Dendritic cell treated with granulocyte-macrophage colony-stimulating factor and Interleukin-4, amounts not matched to agents 40 ng/mL and 50 ng/mL, for 4 days (primary cell): Measurements from ENCODE around the gene PPP1R3D.

ENCODE experiments used
- H3K27ac Mint-ChIP-seq: one replicate; pipeline ENCODE4 v1.8.0; 2022; ENCODE audit warnings: mild to moderate bottlenecking, mixed read lengths
- H3K27me3 Mint-ChIP-seq: one replicate; pipeline ENCODE4 v1.8.0; 2022; ENCODE audit warnings: mild to moderate bottlenecking, mixed read lengths
- H3K36me3 Mint-ChIP-seq: one replicate; pipeline ENCODE4 v1.8.0; 2022; ENCODE audit warnings: low read depth, mixed read lengths
- H3K4me1 Mint-ChIP-seq: one replicate; pipeline ENCODE4 v1.8.0; 2022; ENCODE audit warnings: low read depth, mixed read lengths
- H3K4me3 Mint-ChIP-seq: one replicate; pipeline ENCODE4 v1.8.0; 2022; ENCODE audit warnings: mild to moderate bottlenecking, moderate library complexity, mixed read lengths
- H3K9me3 Mint-ChIP-seq: one replicate; pipeline ENCODE4 v1.8.0; 2022; ENCODE audit warnings: mixed read lengths
- intact Hi-C: fragments of 100-400 bp; cut with micrococcal nuclease; formaldehyde crosslinking; loops from one replicate; pipeline ENCODE4 v1.15.0; 2022

PPP1R3D gene

GRCh38 chr20:59940129-59940955 is at the start of gene PPP1R3D, which contains the start of gene FAM217B:
TSS of gene PPP1R3D (minus strand) at chr20:59940305. CDS start at chr20:59939931, 374 bp downstream.
TSS of gene FAM217B (plus strand) at chr20:59940389. CDS start at chr20:59943944, 3,555 bp downstream.
- Mint-ChIP-seq H3K27me3 (no peaks in the 10 kb centered on the region), H3K9me3 (no peaks in the 10 kb centered on the region), H3K4me1 (peaks cover 42% of the 10 kb centered on the region), H3K27ac (peak within 1 kb of the TSS; percentile 100), H3K36me3 (peaks cover 28% of the 10 kb centered on the region), H3K4me3 (peak within 1 kb of the TSS; percentile 95)
- intact Hi-C loops, result loop anchor here (10.0 kb wide), 1 partner anchor 114 kb away; no protein-coding TSS in a partner anchor

GRCh38 chr20:59988141-59988540 is 48.0 kb upstream of the PPP1R3D start:
- Mint-ChIP-seq H3K27me3 (no peaks in the 10 kb centered on the region), H3K27ac (no peak overlapping the region), H3K9me3 (no peaks in the 10 kb centered on the region), H3K4me1 (peaks cover 29% of the 10 kb centered on the region), H3K36me3 (no peaks in the 10 kb centered on the region), H3K4me3 (no peak overlapping the region)
- intact Hi-C loops, result no loop called here

DNA sequence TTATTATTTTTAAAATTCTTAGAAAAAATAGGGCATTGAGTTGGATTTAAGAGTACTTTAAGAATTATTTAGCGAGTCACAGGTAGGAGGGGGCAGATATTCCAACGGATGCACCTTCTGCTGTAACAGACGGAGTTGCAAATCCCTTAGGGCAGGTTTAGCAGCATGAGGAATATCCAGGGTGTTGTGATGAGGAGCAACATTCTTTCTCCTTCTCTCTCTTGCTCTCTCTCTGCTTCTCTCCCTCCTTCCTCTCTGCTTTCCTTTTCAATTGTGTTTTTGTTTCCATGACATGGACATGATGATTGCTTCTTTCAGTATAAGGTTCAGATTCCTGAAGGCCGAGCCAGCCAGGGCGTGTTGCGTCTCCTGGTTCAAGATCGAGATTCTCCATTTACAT is 47.0 kb upstream of the PPP1R3D start:
- H3K27me3 Mint-ChIP-seq, result no peaks in the 10 kb centered on the region
- H3K9me3 Mint-ChIP-seq, result no peaks in the 10 kb centered on the region
- peaks cover 29% of the 10 kb centered on the region for H3K4me1 Mint-ChIP-seq
- no peak overlapping the region for H3K27ac Mint-ChIP-seq
- intact Hi-C loops, result no loop called here
- no peak overlapping the region for H3K4me3 Mint-ChIP-seq
- no peaks in the 10 kb centered on the region for H3K36me3 Mint-ChIP-seq

GRCh38 chr20:59985864-59986263 is 45.8 kb upstream of the PPP1R3D start:
- intact Hi-C loops, result no loop called here
- Mint-ChIP-seq H3K9me3 (no peaks in the 10 kb centered on the region), H3K27ac (no peak overlapping the region)

GRCh38 chr20:59985164-59985563 is 45.1 kb upstream of the PPP1R3D start:
- no peaks in the 10 kb centered on the region for H3K27me3 Mint-ChIP-seq
- H3K9me3 Mint-ChIP-seq, result no peaks in the 10 kb centered on the region
- no peaks in the 10 kb centered on the region for H3K36me3 Mint-ChIP-seq
- H3K4me1 Mint-ChIP-seq, result peaks cover 14% of the 10 kb centered on the region
- H3K4me3 Mint-ChIP-seq, result no peak overlapping the region
- intact Hi-C loops, result no loop called here
- H3K27ac Mint-ChIP-seq, result peak overlapping the region; percentile 63

More at GRCh38 chr20:59985864-59986263, 45.8 kb upstream of the PPP1R3D start:
- Mint-ChIP-seq H3K4me1 (peaks cover 19% of the 10 kb centered on the region), H3K4me3 (no peak overlapping the region), H3K27me3 (no peaks in the 10 kb centered on the region), H3K36me3 (no peaks in the 10 kb centered on the region)

DNA sequence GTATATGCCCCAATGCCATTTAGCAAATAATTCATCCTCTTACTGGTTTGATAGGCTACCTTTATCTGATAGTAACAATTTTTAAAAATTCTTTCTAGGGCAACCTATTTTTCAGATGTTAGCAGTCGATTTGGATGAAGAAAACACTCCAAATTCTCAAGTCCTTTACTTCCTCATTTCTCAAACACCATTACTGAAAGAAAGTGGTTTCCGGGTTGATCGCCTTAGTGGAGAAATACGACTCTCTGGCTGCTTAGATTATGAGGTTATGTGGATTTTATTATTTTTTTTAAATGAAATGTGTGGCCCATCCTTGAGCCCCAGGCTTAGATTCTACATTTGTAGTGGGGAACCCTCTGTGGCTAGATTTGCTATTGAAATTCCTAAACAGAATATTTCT is 44.4 kb upstream of the PPP1R3D start:
- Mint-ChIP-seq H3K36me3 (no peaks in the 10 kb centered on the region), H3K4me1 (peaks cover 14% of the 10 kb centered on the region), H3K9me3 (no peaks in the 10 kb centered on the region), H3K27ac (peak overlapping the region; percentile 63), H3K27me3 (no peaks in the 10 kb centered on the region), H3K4me3 (no peak overlapping the region)
- intact Hi-C loops, result no loop called here

- H3K9me3 Mint-ChIP-seq, result no peaks in the 10 kb centered on the region
- H3K4me3 Mint-ChIP-seq, result no peak overlapping the region
- H3K27me3 Mint-ChIP-seq, result no peaks in the 10 kb centered on the region
- H3K4me1 Mint-ChIP-seq, result peaks cover 14% of the 10 kb centered on the region
- intact Hi-C loops, result no loop called here
- H3K36me3 Mint-ChIP-seq, result no peaks in the 10 kb centered on the region
- no peak overlapping the region for H3K27ac Mint-ChIP-seq
Measured at GRCh38 chr20:59983076-59983475, 43.0 kb upstream of the PPP1R3D start.

DNA sequence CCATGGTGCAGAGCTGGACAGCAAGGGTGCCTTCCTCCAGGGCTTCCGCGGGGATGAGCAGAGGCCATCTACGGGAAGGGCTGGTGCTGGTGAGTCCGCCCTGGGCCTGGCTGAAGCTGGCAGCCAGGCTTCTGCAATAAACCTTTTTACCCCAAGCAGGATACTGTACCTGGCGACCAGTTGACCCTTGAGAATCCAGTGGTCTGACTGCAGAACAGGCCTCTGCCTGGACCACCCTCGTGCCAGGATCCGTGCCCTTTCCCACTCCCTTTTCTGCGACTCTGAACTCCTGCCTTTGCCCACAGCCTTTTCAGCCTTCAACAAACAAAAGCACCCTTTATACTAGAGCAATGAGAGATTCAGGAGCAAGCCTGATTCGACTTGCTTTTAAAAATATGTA is 37.0 kb upstream of the PPP1R3D start:
- Mint-ChIP-seq H3K27ac (no peak overlapping the region), H3K9me3 (no peaks in the 10 kb centered on the region)

GRCh38 chr20:59976156-59976782 is 36.2 kb upstream of the PPP1R3D start:
- no peaks in the 10 kb centered on the region for H3K36me3 Mint-ChIP-seq
- H3K4me1 Mint-ChIP-seq, result peaks cover 9% of the 10 kb centered on the region
- no peak overlapping the region for H3K4me3 Mint-ChIP-seq
- intact Hi-C loops, result no loop called here
- no peaks in the 10 kb centered on the region for H3K27me3 Mint-ChIP-seq
- H3K27ac Mint-ChIP-seq, result no peak overlapping the region
- H3K9me3 Mint-ChIP-seq, result no peaks in the 10 kb centered on the region

More for the DNA sequence above, 37.0 kb upstream of the PPP1R3D start:
- H3K4me3 Mint-ChIP-seq, result no peak overlapping the region
- no peaks in the 10 kb centered on the region for H3K36me3 Mint-ChIP-seq
- peaks cover 1% of the 10 kb centered on the region for H3K4me1 Mint-ChIP-seq
- no peaks in the 10 kb centered on the region for H3K27me3 Mint-ChIP-seq
- intact Hi-C loops, result no loop called here

DNA sequence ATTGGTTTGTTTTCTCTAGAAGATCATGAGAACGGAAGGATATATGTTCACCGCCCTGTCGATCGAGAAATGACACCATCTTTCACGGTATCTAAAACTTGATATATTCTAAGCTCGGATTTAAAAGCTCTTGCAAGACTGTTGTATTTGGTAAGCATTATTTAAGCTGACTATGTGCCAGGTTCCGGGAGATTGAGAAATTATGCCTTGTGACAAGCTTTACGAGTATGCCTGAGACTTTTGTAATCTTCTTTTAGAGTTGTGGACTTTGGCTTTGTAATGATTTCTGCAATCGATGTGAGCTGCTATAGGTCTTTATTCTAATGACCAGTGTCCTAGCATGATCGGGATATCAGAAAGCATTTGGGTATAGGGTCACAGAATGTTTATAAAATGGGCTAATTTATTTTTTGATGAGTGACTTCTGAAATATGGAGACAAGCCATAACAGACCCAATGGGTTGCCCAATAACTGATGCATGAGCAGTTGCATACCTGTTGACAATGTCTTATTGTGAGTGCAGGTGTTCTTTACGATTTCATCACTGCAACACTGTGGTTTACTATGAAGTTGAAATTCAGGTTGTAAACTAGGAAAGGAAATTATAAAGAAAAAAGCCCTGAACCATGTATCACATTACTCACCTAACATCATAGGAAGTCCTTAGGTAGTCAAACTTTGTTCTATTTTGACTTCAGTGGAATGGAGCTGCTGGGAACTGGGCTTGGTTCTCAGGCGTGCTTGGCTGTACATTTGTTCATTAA is 32.1 kb upstream of the PPP1R3D start:
- Mint-ChIP-seq H3K9me3 (no peaks in the 10 kb centered on the region), H3K36me3 (no peaks in the 10 kb centered on the region), H3K27me3 (no peaks in the 10 kb centered on the region), H3K4me3 (no peak overlapping the region), H3K4me1 (peaks cover 14% of the 10 kb centered on the region), H3K27ac (no peak overlapping the region)
- intact Hi-C loops, result no loop called here

DNA sequence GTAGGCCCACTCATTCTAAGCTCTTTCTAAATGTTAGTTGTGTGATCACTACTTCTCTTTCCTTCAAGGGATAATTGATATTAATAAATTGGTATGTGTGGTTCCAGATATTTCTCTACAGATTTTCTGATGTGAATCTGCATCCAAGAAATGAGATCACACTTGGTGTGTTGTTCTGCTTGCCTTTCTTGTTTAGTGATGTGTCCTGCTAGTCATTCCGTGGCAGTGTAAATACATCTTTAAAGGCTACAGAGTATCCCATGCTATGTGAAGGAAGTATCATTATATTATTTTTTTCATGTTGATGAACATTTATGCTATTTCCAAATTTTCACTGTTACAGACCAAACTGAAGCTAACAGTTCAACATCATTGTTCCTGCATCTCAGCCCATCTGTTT is 31.3 kb upstream of the PPP1R3D start:
- H3K27me3 Mint-ChIP-seq, result no peaks in the 10 kb centered on the region

GRCh38 chr20:59966428-59966827 is 26.3 kb upstream of the PPP1R3D start:
- Mint-ChIP-seq H3K27me3 (no peaks in the 10 kb centered on the region), H3K4me1 (peaks cover 13% of the 10 kb centered on the region), H3K36me3 (no peaks in the 10 kb centered on the region), H3K27ac (no peak overlapping the region), H3K4me3 (no peak overlapping the region), H3K9me3 (no peaks in the 10 kb centered on the region)
- intact Hi-C loops, result no loop called here

More for the DNA sequence above, 31.3 kb upstream of the PPP1R3D start:
- Mint-ChIP-seq H3K4me1 (peaks cover 14% of the 10 kb centered on the region), H3K36me3 (no peaks in the 10 kb centered on the region), H3K27ac (no peak overlapping the region), H3K9me3 (no peaks in the 10 kb centered on the region), H3K4me3 (no peak overlapping the region)
- intact Hi-C loops, result no loop called here

DNA sequence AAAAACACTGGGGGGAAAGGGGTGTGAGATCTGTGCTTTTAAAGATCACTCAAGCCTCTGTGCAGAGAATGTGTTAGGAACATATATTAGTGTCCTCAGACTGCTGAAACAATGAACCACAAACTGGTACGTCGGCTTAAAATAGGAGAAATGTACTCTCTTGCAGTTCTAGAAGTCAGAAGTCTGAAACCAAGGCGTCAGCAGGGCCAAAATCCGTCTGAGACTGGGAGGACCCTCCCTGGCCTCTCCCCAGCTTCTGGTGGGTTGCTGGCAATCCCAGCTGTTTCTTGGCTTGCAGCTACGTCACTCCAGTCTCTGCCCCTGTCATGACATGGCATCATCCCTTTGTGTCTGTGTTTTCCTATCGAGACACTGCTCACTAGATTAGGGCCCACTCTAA is 22.1 kb upstream of the PPP1R3D start:
- no peak overlapping the region for H3K27ac Mint-ChIP-seq
- peaks cover 10% of the 10 kb centered on the region for H3K4me1 Mint-ChIP-seq
- no peak overlapping the region for H3K4me3 Mint-ChIP-seq
- no peaks in the 10 kb centered on the region for H3K36me3 Mint-ChIP-seq
- no peaks in the 10 kb centered on the region for H3K27me3 Mint-ChIP-seq
- H3K9me3 Mint-ChIP-seq, result no peaks in the 10 kb centered on the region
- intact Hi-C loops, result no loop called here

- H3K36me3 Mint-ChIP-seq, result no peaks in the 10 kb centered on the region
- H3K27me3 Mint-ChIP-seq, result no peaks in the 10 kb centered on the region
- intact Hi-C loops, result no loop called here
- H3K4me3 Mint-ChIP-seq, result no peak overlapping the region
- no peaks in the 10 kb centered on the region for H3K9me3 Mint-ChIP-seq
- no peak overlapping the region for H3K27ac Mint-ChIP-seq
- peaks cover 10% of the 10 kb centered on the region for H3K4me1 Mint-ChIP-seq
Measured at GRCh38 chr20:59961423-59961822, 21.3 kb upstream of the PPP1R3D start.
